HEK293 (cell line): ENCODE data around the gene CNTRL.
A peak's percentile ranks its signal among the peaks of the same experiment; 100 is the strongest.
"Not testable (repeated sequence)": the region's sequence is repeated elsewhere in the genome, so short reads cannot be mapped to it uniquely, and the experiment has no call there.

Experiments
- CTCF ChIA-PET: fragments of 350-600 bp; formaldehyde crosslinking; extraction: SDS; loops from one replicate; lab custom pipeline; 2021; ENCODE audit warnings: antibody characterized with exemption; lab: Yijun Ruan, JAX
- POLR2A ChIA-PET: fragments of 300-600 bp; formaldehyde crosslinking; extraction: SDS; loops from one replicate; lab custom pipeline; 2020; ENCODE audit warnings: antibody characterized with exemption, inconsistent platforms; lab: Yijun Ruan, JAX
- H3K27ac ChIP-seq: fragments of 200-500 bp; sonication (Bioruptor generic); 2 replicates; pipeline ENCODE4 v1.5.1; 2014; ENCODE audit warnings: low read depth, low read length, control low read depth, inconsistent platforms; ENCODE audit errors: extremely low read depth
- H3K36me3 ChIP-seq, 2 experiments: fragments of 200-500 bp in 1 of 2; sonication (Bioruptor generic) in 1 of 2; 1 replicate in 1 of 2; 2 replicates in 1 of 2; pipeline ENCODE4 v1.5.1; 2014 to 2017; ENCODE audit warnings: inconsistent platforms in 2 of 2, low read length in 2 of 2; ENCODE audit not compliant: control insufficient read depth in 2 of 2, insufficient read depth in 1 of 2
- H3K4me1 ChIP-seq: fragments of 200-500 bp; sonication (Bioruptor generic); 2 replicates; pipeline ENCODE4 v1.5.1; 2014; ENCODE audit warnings: mild to moderate bottlenecking, low read length, inconsistent platforms; ENCODE audit not compliant: control insufficient read depth, insufficient read depth
- H3K4me3 ChIP-seq: 2 replicates; pipeline ENCODE4 v1.5.1; 2011; ENCODE audit warnings: low read depth, mild to moderate bottlenecking, control low read depth, low read length, moderate library complexity
- H3K9me3 ChIP-seq: fragments of 200-500 bp; sonication (Bioruptor generic); 2 replicates; pipeline ENCODE4 v1.5.1; 2014; ENCODE audit warnings: low read depth, low read length, inconsistent platforms; ENCODE audit not compliant: control insufficient read depth, insufficient read depth
- CTCF ChIP-seq: fragments of 450-650 bp; formaldehyde crosslinking; IDR thresholded peaks from 2 replicates; pipeline ENCODE4 v1.5.1; 2016; ENCODE audit warnings: missing biosample characterization, missing genetic modification characterization
- IKZF3 ChIP-seq: fragments of 450-650 bp; IDR thresholded peaks from 2 replicates; pipeline ENCODE4 v1.5.0; 2018; ENCODE audit warnings: missing biosample characterization, mild to moderate bottlenecking, missing genetic modification characterization, moderate library complexity
- OSR2 ChIP-seq: fragments of 450-650 bp; formaldehyde crosslinking; IDR thresholded peaks from 2 replicates; pipeline ENCODE4 v1.5.1; 2016; ENCODE audit warnings: missing biosample characterization, missing genetic modification characterization
- PATZ1 ChIP-seq: fragments of 450-650 bp; formaldehyde crosslinking; IDR thresholded peaks from 2 replicates; pipeline ENCODE4 v1.5.1; 2016; ENCODE audit warnings: missing biosample characterization, missing genetic modification characterization
- YY1 ChIP-seq: fragments of 450-650 bp; formaldehyde crosslinking; IDR thresholded peaks from 2 replicates; pipeline ENCODE4 v1.5.1; 2018; ENCODE audit warnings: missing biosample characterization, missing genetic modification characterization
- ZBTB17 ChIP-seq: fragments of 450-650 bp; formaldehyde crosslinking; IDR thresholded peaks from 2 replicates; pipeline ENCODE4 v1.5.1; 2016; ENCODE audit warnings: missing biosample characterization, missing genetic modification characterization
- ZNF10 ChIP-seq: fragments of 450-650 bp; formaldehyde crosslinking; IDR thresholded peaks from 2 replicates; pipeline ENCODE4 v1.5.1; 2017; ENCODE audit warnings: missing biosample characterization, missing genetic modification characterization
- ZNF146 ChIP-seq: fragments of 450-650 bp; formaldehyde crosslinking; IDR thresholded peaks from 2 replicates; pipeline ENCODE4 v1.5.1; 2016; ENCODE audit warnings: missing biosample characterization, missing genetic modification characterization
- ZNF324 ChIP-seq: fragments of 450-650 bp; formaldehyde crosslinking; IDR thresholded peaks from 2 replicates; pipeline ENCODE4 v1.5.1; 2016; ENCODE audit warnings: missing biosample characterization, missing genetic modification characterization
- ZNF404 ChIP-seq: fragments of 450-650 bp; formaldehyde crosslinking; IDR thresholded peaks from 2 replicates; pipeline ENCODE4 v1.5.1; 2017; ENCODE audit warnings: missing biosample characterization, missing genetic modification characterization
- ZNF48 ChIP-seq: fragments of 450-650 bp; formaldehyde crosslinking; IDR thresholded peaks from 2 replicates; pipeline ENCODE4 v1.5.1; 2016; ENCODE audit warnings: missing biosample characterization, missing genetic modification characterization
- ZNF510 ChIP-seq: fragments of 450-650 bp; formaldehyde crosslinking; IDR thresholded peaks from 2 replicates; pipeline ENCODE4 v1.5.1; 2018; ENCODE audit warnings: mild to moderate bottlenecking, missing genetic modification characterization, missing biosample characterization; ENCODE audit not compliant: insufficient replicate concordance
- ZNF549 ChIP-seq: fragments of 450-650 bp; IDR thresholded peaks from 2 replicates; pipeline ENCODE4 v1.5.1; 2018; ENCODE audit warnings: missing biosample characterization, missing genetic modification characterization, mild to moderate bottlenecking, inconsistent platforms, moderate library complexity
- ZNF580 ChIP-seq: fragments of 450-650 bp; formaldehyde crosslinking; IDR thresholded peaks from 2 replicates; pipeline ENCODE4 v1.5.1; 2016; ENCODE audit warnings: missing biosample characterization, missing genetic modification characterization
- ZNF629 ChIP-seq: fragments of 450-650 bp; formaldehyde crosslinking; IDR thresholded peaks from 2 replicates; pipeline ENCODE4 v1.5.1; 2017; ENCODE audit warnings: missing biosample characterization, missing genetic modification characterization
- ZNF645 ChIP-seq: fragments of 450-650 bp; formaldehyde crosslinking; IDR thresholded peaks from 2 replicates; pipeline ENCODE4; 2016; ENCODE audit warnings: missing biosample characterization, missing genetic modification characterization
- ZNF747 ChIP-seq: fragments of 450-650 bp; formaldehyde crosslinking; IDR thresholded peaks from 2 replicates; pipeline ENCODE4 v1.5.1; 2016; ENCODE audit warnings: missing biosample characterization, missing genetic modification characterization
- ZNF785 ChIP-seq: fragments of 450-650 bp; formaldehyde crosslinking; IDR thresholded peaks from 2 replicates; pipeline ENCODE4 v1.5.1; 2016; ENCODE audit warnings: missing biosample characterization, missing genetic modification characterization
- ZNF792 ChIP-seq: fragments of 450-650 bp; formaldehyde crosslinking; IDR thresholded peaks from 2 replicates; pipeline ENCODE4 v1.5.1; 2016; ENCODE audit warnings: missing biosample characterization, missing genetic modification characterization

The CNTRL gene

GRCh38 chr9:121028285-121028684 lies 46.5 kb upstream of the CNTRL start:
- POLR2A ChIA-PET: not testable (repeated sequence)

GRCh38 chr9:121029469-121029868 lies 45.3 kb upstream of the CNTRL start:
- POLR2A ChIA-PET: no interaction called here
- H3K27ac ChIP-seq: no peak overlapping the region
- H3K9me3 ChIP-seq: no peaks in the 10 kb centered on the region
- no peaks in the 10 kb centered on the region for H3K36me3 ChIP-seq
- CTCF ChIA-PET: interaction anchor here (1.2 to 2.0 kb wide), 2 partner anchors 15 to 30 kb away, joined by 3 to 12 read pairs; no protein-coding TSS in a partner anchor
- no peak overlapping the region for H3K4me3 ChIP-seq
- TF ChIP-seq PATZ1 (tag by site-specific recombination) (no peak), ZNF549 (tag by site-specific recombination) (no peak)
- TF ChIP-seq, all 188 proteins: peak for 0
- H3K4me1 ChIP-seq: no peaks in the 10 kb centered on the region

More at GRCh38 chr9:121028285-121028684, 46.5 kb upstream of the CNTRL start:
- not testable (repeated sequence) for H3K36me3 ChIP-seq, H3K27ac ChIP-seq, H3K4me3 ChIP-seq, H3K9me3 ChIP-seq, H3K4me1 ChIP-seq
- CTCF ChIA-PET: interaction anchor here (0.5 to 2.0 kb wide), 2 partner anchors 13 to 31 kb away, joined by 5 to 12 read pairs; no protein-coding TSS in a partner anchor
- peak; percentile 81 for TF ChIP-seq ZNF146 (tag by site-specific recombination)

- POLR2A ChIA-PET: no interaction called here
- TF ChIP-seq ZNF747 (no peak), ZNF792 (no peak), ZNF629 (no peak), ZNF10 (tag by site-specific recombination) (no peak), ZNF510 (tag by site-specific recombination) (no peak), ZNF324 (tag by site-specific recombination) (no peak), IKZF3 (tag by site-specific recombination) (no peak), ZNF580 (tag by site-specific recombination) (no peak), ZBTB17 (tag by site-specific recombination) (no peak)
- CTCF ChIA-PET: interaction anchor here (1.0 to 3.0 kb wide), 4 partner anchors 11 to 53 kb away, joined by 3 to 14 read pairs (median 6); no protein-coding TSS in a partner anchor
- H3K27ac ChIP-seq: no peak overlapping the region
- no peaks in the 10 kb centered on the region for H3K4me1 ChIP-seq
- no peaks in the 10 kb centered on the region for H3K36me3 ChIP-seq
- H3K9me3 ChIP-seq: no peaks in the 10 kb centered on the region
- H3K4me3 ChIP-seq: no peak overlapping the region
Observed at GRCh38 chr9:121034529-121034928, 40.2 kb upstream of the CNTRL start.

GRCh38 chr9:121035717-121036116 lies 39.0 kb upstream of the CNTRL start:
- H3K4me3 ChIP-seq, H3K4me1 ChIP-seq, H3K9me3 ChIP-seq, POLR2A ChIA-PET, H3K36me3 ChIP-seq, H3K27ac ChIP-seq: not testable (repeated sequence)
- TF ChIP-seq OSR2 (tag by site-specific recombination): peak; percentile 52; the same call in 1 of the 2 replicates
- CTCF ChIA-PET: interaction anchor here (0.6 to 3.0 kb wide), 7 partner anchors 10 to 126 kb away, joined by 3 to 14 read pairs (median 4); no protein-coding TSS in a partner anchor

- Histone ChIP-seq H3K36me3 (no peaks in the 10 kb centered on the region), H3K9me3 (no peaks in the 10 kb centered on the region), H3K27ac (no peak overlapping the region), H3K4me3 (no peak overlapping the region), H3K4me1 (no peaks in the 10 kb centered on the region)
- ChIA-PET CTCF (interaction anchor here (0.8 to 1.6 kb wide), 2 partner anchors 53 to 279 kb away, joined by 3 to 4 read pairs; no protein-coding TSS in a partner anchor), POLR2A (no interaction called here)
- TF ChIP-seq CTCF: no peak
- no peak for TF ChIP-seq ZNF785 (tag by site-specific recombination)
- TF ChIP-seq ZNF48: no peak
- TF ChIP-seq ZNF645: no peak
- TF ChIP-seq ZNF404 (tag by site-specific recombination): no peak
- no peak for TF ChIP-seq YY1 (tag by site-specific recombination)
Observed at GRCh38 chr9:121038362-121038761, 36.4 kb upstream of the CNTRL start.
